ENCODE results near the gene TIMM17A.
"Not testable (repeated sequence)": the region's sequence is repeated elsewhere in the genome, so short reads cannot be mapped to it uniquely, and the experiment has no call there.

The TIMM17A gene

DNA sequence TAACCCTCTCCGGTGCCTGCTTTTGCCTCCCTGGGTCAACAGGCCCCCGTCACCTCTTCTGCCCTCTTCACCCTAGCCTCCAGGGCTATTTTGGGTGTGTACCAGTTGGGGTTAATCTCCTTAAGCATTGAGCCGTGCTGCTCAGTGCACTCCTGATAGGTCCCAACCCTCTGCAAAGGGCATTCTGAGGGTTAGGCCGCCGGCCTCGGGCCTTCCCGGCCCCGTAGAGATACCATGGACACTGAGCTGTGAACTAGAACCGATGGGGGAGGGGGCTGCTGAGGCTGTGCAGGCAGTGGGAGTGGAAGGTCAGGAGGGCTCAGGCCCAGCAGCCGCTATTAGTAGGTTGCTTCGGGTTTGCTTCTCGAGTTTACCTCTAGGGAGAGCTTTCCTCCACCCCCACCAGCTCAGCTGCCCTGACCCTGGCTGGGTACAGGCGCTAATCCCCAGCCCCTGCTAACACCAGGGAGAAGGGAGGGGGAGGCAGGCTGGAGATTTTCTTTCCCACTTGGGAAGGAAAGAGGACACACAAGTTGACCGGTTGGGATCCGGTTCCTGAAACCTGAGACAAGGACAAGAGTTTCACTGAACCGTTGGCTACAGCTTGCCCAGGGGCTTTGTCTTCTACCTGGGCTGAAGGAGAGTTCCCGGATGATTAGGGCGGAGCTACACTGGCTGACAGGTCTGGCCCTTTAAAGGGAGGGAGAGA lies 13.7 kb upstream of the TIMM17A start:
- DNase-seq: no peak

GRCh38 chr1:201942129-201942495 lies 13.2 kb upstream of the TIMM17A start:
- DNase-seq: no peak

DNA sequence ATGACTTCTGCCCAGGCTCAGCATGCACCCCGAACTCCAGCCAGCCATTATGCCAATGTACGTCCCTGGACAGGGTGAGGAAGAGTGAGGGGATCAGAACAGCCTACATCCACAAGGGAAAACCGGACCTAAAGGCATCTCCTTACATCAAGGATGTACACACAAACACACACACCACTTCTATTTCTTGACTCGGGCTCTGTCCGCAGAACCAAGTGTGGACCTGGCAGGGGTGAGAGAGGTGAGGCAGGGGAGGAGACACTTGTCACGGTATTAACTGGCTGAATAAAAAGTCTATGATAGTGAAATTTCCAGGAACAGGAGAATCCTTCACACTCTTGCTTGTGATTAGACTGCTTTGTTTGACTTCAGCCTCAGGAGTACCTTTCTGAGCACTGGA lies 11.3 kb upstream of the TIMM17A start:
- DNase-seq: no peak

DNA sequence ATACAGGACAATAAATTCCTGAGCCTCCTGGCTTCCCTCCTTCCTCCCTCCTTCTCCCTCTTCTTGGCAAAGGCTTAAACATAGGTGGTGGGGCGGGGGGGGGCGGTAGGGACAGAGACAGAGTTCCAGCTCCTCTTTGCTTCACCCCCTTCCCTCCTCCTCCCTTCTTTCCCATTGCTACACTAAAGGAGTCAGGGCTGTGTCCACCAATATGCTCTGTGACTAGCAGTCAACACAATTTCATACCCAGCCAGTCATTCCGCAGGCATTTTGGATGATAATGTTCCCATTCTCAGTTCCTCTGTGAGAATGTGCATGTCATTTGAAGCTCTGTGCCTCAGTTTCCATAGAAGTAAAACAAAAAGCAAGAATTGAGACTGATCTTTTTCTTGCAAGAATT lies 10.7 kb upstream of the TIMM17A start:
- no peak for DNase-seq

GRCh38 chr1:201945157-201945556 lies 10.1 kb upstream of the TIMM17A start:
- DNase-seq: no peak

DNA sequence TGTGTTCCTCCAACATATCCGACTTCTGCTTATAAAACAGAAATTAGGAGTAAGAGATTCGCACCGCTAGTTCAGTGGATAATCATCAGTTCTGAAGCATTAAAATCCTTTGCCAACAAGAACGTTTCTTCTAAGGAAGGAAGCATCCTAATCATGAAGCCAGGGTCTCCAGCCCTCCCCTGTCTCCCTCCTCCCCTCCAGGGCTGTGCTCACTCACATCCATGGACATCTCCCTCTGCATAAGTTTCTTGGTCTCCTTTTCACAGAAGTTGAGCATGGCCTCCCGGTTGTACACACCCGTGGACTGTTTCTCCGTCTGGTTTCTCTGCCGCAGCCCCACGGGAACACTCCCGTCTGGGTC lies 9.5 kb upstream of the TIMM17A start:
- DNase-seq: no peak

DNA sequence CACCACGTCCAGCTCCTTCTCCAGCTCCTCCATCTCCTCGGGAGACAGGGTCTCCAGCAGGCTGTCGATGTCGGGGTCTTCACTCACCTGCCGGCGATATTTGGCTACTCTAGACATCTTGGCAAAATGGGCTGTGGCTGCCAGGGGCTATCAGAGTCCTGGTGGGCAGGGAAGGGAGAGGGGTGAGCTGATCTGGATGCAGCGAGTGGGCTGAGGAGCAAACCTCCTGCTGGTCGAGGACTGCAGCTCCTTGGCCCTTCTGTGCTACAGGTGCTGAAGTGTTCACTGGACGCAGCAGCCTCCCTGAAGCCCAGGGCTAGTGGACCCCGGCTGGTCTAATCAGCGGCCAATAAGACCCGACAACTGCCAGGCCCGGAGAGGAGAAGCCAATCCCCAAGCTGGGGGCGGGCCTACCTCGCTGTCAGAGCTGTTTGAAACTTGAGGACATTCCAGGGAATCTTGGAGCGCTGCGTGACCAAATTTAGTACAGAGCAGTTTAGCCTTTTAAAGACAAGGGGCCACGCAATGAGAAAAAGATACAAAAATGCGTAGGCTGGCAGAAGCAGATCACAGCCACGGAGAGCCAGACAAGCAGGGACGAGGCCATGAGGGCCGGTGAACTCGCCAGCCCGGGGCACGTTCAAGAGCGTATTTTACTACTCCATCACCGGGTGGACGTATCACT lies 8.9 kb upstream of the TIMM17A start, which contains the start of gene LMOD1:
TSS of gene LMOD1 (minus strand) at position 325 of the 685 bp plus-strand sequence. CDS start at position 117, 208 bp downstream.
- DNase-seq: peak; percentile 6

DNA sequence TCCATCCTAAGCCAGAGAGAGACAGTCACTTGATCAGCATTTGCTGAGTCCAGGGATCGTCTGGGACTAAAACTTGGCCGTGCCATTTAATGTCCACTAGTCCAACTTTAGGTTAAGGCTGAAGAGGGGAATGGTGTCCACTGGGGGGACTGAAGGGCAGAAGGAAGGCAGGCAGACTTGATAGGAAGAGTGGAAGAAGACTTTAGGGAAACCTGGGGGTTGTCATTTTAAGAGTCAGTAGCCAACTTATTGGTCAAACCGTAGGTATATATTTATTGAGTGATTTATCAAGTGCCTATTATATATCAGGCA lies 7.7 kb upstream of the TIMM17A start:
- no peak for DNase-seq

GRCh38 chr1:201949491-201949890 lies 5.8 kb upstream of the TIMM17A start:
- DNase-seq: no peak

- DNase-seq: no peak
Measured at GRCh38 chr1:201954263-201955008, 867 bp upstream of the TIMM17A start.

- DNase-seq: no peak
Measured at GRCh38 chr1:201955729-201956143, 433 bp downstream of the TIMM17A start.

GRCh38 chr1:201958348-201958747 lies 3.0 kb downstream of the TIMM17A start:
- DNase-seq: no peak

GRCh38 chr1:201962382-201962781 lies 7.1 kb downstream of the TIMM17A start:
- DNase-seq: not testable (repeated sequence)

GRCh38 chr1:201964261-201964660 lies 9.0 kb downstream of the TIMM17A start:
- no peak for DNase-seq

DNA sequence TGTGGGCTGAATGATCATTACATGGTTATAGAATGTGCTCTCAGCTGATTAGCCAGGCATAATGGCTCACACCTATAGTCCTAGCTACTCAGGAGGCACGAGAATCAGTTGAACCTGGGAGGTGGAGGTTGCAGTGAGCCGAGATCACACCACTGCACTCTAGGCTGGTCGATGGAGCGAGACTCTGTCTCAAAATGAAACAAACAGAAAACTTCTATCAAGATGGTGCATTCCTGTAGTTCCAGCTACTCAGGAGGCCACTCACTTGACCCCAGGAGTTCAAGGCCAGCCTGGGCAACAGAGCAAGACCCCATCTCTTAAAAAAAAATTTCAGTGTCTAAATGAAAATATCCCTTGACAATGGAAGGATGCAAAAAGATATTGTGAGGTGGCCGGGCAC lies 10.9 kb downstream of the TIMM17A start:
- DNase-seq: no peak

DNA sequence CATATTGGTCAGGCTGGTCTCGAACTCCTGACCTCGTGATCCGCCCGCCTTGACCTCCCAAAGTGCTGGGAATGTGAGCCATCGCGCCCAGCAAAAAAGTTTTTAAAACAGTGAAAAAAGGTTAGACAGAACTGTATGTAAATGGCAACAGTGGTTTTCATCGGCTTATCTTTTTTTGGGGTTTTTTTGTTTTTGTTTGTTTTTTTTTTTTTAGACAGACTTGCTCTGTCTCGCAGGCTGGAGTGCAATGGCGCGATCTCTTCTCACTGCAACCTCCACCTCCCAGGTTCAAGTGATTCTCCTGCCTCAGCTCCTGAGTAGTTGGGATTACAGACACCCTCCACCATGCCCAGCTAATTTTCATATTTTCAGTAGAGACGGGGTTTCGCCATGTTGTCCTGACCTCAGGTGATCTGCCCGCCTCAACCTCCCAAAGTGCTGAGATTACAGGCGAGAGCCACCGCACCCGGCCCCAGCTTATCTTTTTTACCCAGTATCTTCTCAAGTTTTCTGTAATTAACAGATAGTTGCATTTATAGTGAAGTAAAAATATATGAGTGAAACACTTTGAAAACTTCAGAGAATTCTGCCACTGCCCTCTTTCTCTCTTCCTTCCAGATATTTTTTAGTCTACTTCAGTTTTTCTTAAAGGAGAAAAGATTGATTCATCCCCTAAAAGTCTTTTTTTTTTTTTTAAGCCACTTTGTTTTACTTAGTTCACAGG lies 13.1 kb downstream of the TIMM17A start:
- no peak for DNase-seq

GRCh38 chr1:201970334-201971159 lies 15.2 kb downstream of the TIMM17A start:
- DNase-seq: no peak

GRCh38 chr1:201982082-201982622 lies 26.8 kb downstream of the TIMM17A start:
- peak; percentile 80 for DNase-seq

GRCh38 chr1:201982623-201983379 lies 27.5 kb downstream of the TIMM17A start, which contains the start of gene RNPEP:
RNPEP (plus strand) TSS chr1:201982648; CDS start chr1:201982667, 19 bp downstream.
- peak; percentile 70 for DNase-seq

DNA sequence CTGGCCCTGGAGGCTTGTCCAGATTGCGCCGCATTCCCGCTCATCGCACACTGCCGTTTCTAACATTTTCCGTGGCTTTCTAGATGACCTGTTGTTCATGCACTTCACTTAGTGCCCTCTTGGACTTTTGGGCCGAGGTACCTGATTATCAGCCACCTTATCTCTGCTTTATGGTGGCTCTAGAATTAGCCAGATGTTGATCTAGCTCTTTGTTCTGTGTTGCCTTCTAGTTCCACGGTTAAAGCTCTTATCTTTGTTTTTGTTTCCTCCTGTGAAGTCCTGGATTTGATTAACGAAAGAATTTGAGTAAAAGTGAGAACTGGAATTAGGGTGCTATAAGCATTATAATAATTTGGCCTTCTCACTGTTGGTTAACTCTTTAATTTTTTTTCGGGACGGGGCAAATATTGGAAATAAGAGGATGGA lies 28.1 kb downstream of the TIMM17A start:
- DNase-seq: no peak

- DNase-seq: no peak
Measured at GRCh38 chr1:201984446-201984845, 29.1 kb downstream of the TIMM17A start.

Measured in CD4-positive, alpha-beta T cell treated with Interleukin-6 for 4 hours (primary cell).